ENCODE results near the gene MMP2. TPM values are rescaled to one million over a fixed set of nuclear protein-coding genes. Genes with fewer than 3 reads are reported as not detected.

Gene MMP2
- total RNA-seq, 1 experiment from 2014 or later: 61.3 TPM

DNA sequence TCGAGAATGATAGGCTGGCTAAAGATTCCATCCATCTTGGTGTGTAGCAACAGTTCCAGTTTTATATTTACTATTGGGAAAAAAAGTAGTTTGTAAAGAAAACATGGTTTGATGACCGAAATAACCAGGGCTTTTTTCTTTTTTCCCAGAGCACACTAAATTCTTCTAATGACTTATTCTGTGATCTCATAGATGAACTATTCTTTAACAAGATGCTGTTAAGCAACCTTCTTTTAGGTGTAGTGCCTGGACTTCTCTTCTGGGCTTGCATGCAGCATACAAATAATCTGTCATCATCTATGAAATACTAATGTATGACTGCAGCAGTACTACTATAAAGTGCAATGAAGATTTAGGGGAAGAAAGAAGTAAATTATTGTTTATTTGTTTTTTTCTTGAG is 76.4 kb downstream of the MMP2 start:
- TF ChIP-seq NFE2L1 (CRISPR knock-in tag; IDR thresholded peaks at IDR 0.05): no peak
- TF ChIP-seq FOXJ3 (CRISPR knock-in tag; IDR thresholded peaks at IDR 0.05; ENCODE audit: borderline replicate concordance): no peak
- no peak for TF ChIP-seq TEAD1 (CRISPR knock-in tag; IDR thresholded peaks at IDR 0.05)
- ATAC-seq: no peak
- no peak overlapping the region for H3K4me3 Mint-ChIP-seq
- no peaks in the 10 kb centered on the region for H3K27me3 Mint-ChIP-seq (ENCODE audit: low read depth)
- H3K27ac Mint-ChIP-seq: no peak overlapping the region
- DNase-seq (ENCODE audit: low spot score): no peak
- no peaks in the 10 kb centered on the region for H3K9me3 Mint-ChIP-seq
- H3K4me1 Mint-ChIP-seq: no peaks in the 10 kb centered on the region
- CTCF ChIA-PET: no interaction called here
- peaks cover 5% of the 10 kb centered on the region; the same call in 1 of the 2 replicates for H3K36me3 Mint-ChIP-seq
- POLR2A ChIA-PET: no interaction called here

Other genes with a start within 250 kb of the MMP2 start
- gene IRX6, start 155.0 kb upstream of the MMP2 start, total RNA-seq (2021): 0.14 to 0.23 TPM (median 0.22 TPM) in 3 replicates
- 5.8 to 7.1 TPM (median 7.0 TPM) in 3 replicates for gene LPCAT2, start 29.9 kb downstream of the MMP2 start, total RNA-seq (2021)
- 0.28 TPM in 1 of 3 replicates, not detected in the others for gene CAPNS2, start 87.5 kb downstream of the MMP2 start, total RNA-seq (2021)
- 0.16 to 0.30 TPM (median 0.20 TPM) in 3 replicates for gene SLC6A2, start 176.8 kb downstream of the MMP2 start, total RNA-seq (2021)

All from WTC11 (cell line).